ACC112 (cell line): ENCODE measurements around the gene YY2.

ENCODE experiments used
- H2AFZ ChIP-seq: fragments of 200-600 bp; sonication (generic); one replicate; pipeline ENCODE4 v1.6.0; 2017; ENCODE audit warnings: antibody characterized with exemption, low read length; ENCODE audit not compliant: unreplicated experiment
- H3K27ac ChIP-seq: fragments of 200-600 bp; sonication (generic); 2 replicates; pipeline ENCODE4 v1.5.1; 2014; ENCODE audit warnings: low read depth, mild to moderate bottlenecking, antibody characterized with exemption, low read length, moderate library complexity
- H3K27me3 ChIP-seq: fragments of 200-600 bp; sonication (generic); 2 replicates; pipeline ENCODE4 v1.6.1; 2014; ENCODE audit warnings: mild to moderate bottlenecking, antibody characterized with exemption, low read length, moderate library complexity, mixed read lengths; ENCODE audit not compliant: insufficient read depth
- H3K36me3 ChIP-seq: fragments of 200-600 bp; sonication (generic); 2 replicates; pipeline ENCODE4 v1.6.1; 2016; ENCODE audit warnings: mild to moderate bottlenecking, antibody characterized with exemption, low read length, moderate library complexity, mixed read lengths; ENCODE audit not compliant: insufficient read depth
- H3K4me1 ChIP-seq: fragments of 200-600 bp; sonication (generic); one replicate; pipeline ENCODE4 v1.6.1; 2016; ENCODE audit warnings: low read length, mixed read lengths; ENCODE audit not compliant: insufficient read depth, unreplicated experiment, control insufficient read depth
- H3K4me3 ChIP-seq: fragments of 200-600 bp; sonication (generic); 2 replicates; pipeline ENCODE4 v1.5.1; 2014; ENCODE audit warnings: mild to moderate bottlenecking, low read depth, low read length
- H3K79me2 ChIP-seq: fragments of 200-600 bp; sonication (generic); one replicate; pipeline ENCODE4 v1.6.0; 2016; ENCODE audit warnings: low read length; ENCODE audit not compliant: control insufficient read depth, unreplicated experiment, insufficient read depth

Gene YY2

GRCh38 chrX:21839334-21840192 is 16.2 kb upstream of the YY2 start, which contains the start of gene MBTPS2:
TSS of gene MBTPS2 (plus strand) at chrX:21839617. CDS start at chrX:21839735, 118 bp downstream.
- Histone ChIP-seq H3K4me3 (peak within 1 kb of the TSS; percentile 100), H3K27ac (peak within 1 kb of the TSS; percentile 72), H3K79me2 (peaks cover 34% of the 10 kb centered on the region), H3K36me3 (peaks cover 4% of the 10 kb centered on the region; the same call in 1 of the 2 replicates), H3K4me1 (peaks cover 8% of the 10 kb centered on the region), H2AFZ (peak within 1 kb of the TSS; percentile 94), H3K27me3 (no peaks in the 10 kb centered on the region)

GRCh38 chrX:21840193-21840545 is 15.6 kb upstream of the YY2 start:
- H3K27ac ChIP-seq = peak overlapping the region; percentile 72; the same call in 1 of the 2 replicates

GRCh38 chrX:21843179-21843578 is 12.6 kb upstream of the YY2 start:
- Histone ChIP-seq H2AFZ (no peak overlapping the region), H3K36me3 (peaks cover 21% of the 10 kb centered on the region)

More at GRCh38 chrX:21840193-21840545, 15.6 kb upstream of the YY2 start:
- Histone ChIP-seq H3K79me2 (peaks cover 34% of the 10 kb centered on the region), H3K27me3 (no peaks in the 10 kb centered on the region), H2AFZ (peak overlapping the region; percentile 68), H3K4me3 (peak overlapping the region; percentile 100), H3K4me1 (peaks cover 8% of the 10 kb centered on the region), H3K36me3 (peaks cover 9% of the 10 kb centered on the region; the same call in 1 of the 2 replicates)

GRCh38 chrX:21845096-21845495 is 10.7 kb upstream of the YY2 start:
- Histone ChIP-seq H3K79me2 (peaks cover 28% of the 10 kb centered on the region), H3K36me3 (peaks cover 26% of the 10 kb centered on the region), H3K27me3 (no peaks in the 10 kb centered on the region), H3K4me1 (peaks cover 3% of the 10 kb centered on the region), H2AFZ (no peak overlapping the region), H3K27ac (no peak overlapping the region), H3K4me3 (no peak overlapping the region)

More at GRCh38 chrX:21843179-21843578, 12.6 kb upstream of the YY2 start:
- Histone ChIP-seq H3K4me3 (no peak overlapping the region), H3K79me2 (peaks cover 34% of the 10 kb centered on the region), H3K27me3 (no peaks in the 10 kb centered on the region), H3K4me1 (peaks cover 8% of the 10 kb centered on the region), H3K27ac (no peak overlapping the region)

- H3K79me2 ChIP-seq = peaks cover 6% of the 10 kb centered on the region
- H3K36me3 ChIP-seq = peaks cover 41% of the 10 kb centered on the region
- H2AFZ ChIP-seq = no peak overlapping the region
- H3K27ac ChIP-seq = no peak overlapping the region
- no peaks in the 10 kb centered on the region for H3K27me3 ChIP-seq
- H3K4me1 ChIP-seq = no peaks in the 10 kb centered on the region
- H3K4me3 ChIP-seq = no peak overlapping the region
These were observed 8.4 kb upstream of the YY2 start for GRCh38 chrX:21847342-21847741.

GRCh38 chrX:21853578-21853977 is 2.2 kb upstream of the YY2 start:
- Histone ChIP-seq H3K79me2 (no peaks in the 10 kb centered on the region), H3K36me3 (peaks cover 48% of the 10 kb centered on the region), H3K27me3 (no peaks in the 10 kb centered on the region), H3K4me1 (no peaks in the 10 kb centered on the region), H2AFZ (no peak overlapping the region), H3K27ac (no peak overlapping the region), H3K4me3 (no peak overlapping the region)

- Histone ChIP-seq H2AFZ (no peak overlapping the region), H3K79me2 (no peaks in the 10 kb centered on the region), H3K27ac (no peak overlapping the region), H3K27me3 (no peaks in the 10 kb centered on the region), H3K4me3 (no peak overlapping the region), H3K4me1 (no peaks in the 10 kb centered on the region), H3K36me3 (peaks cover 32% of the 10 kb centered on the region)
These were observed 717 bp downstream of the YY2 start for GRCh38 chrX:21856504-21856903.

GRCh38 chrX:21863241-21863640 is 7.5 kb downstream of the YY2 start:
- peaks cover 6% of the 10 kb centered on the region for H3K4me1 ChIP-seq
- no peak overlapping the region for H3K4me3 ChIP-seq
- peaks cover 3% of the 10 kb centered on the region for H3K79me2 ChIP-seq
- H3K36me3 ChIP-seq = no peaks in the 10 kb centered on the region; the same call in 1 of the 2 replicates
- no peak overlapping the region for H3K27ac ChIP-seq
- H3K27me3 ChIP-seq = no peaks in the 10 kb centered on the region
- H2AFZ ChIP-seq = no peak overlapping the region

- peaks cover 6% of the 10 kb centered on the region for H3K4me1 ChIP-seq
- H2AFZ ChIP-seq = no peak overlapping the region
- no peaks in the 10 kb centered on the region for H3K27me3 ChIP-seq
- no peak overlapping the region for H3K4me3 ChIP-seq
- peaks cover 4% of the 10 kb centered on the region for H3K36me3 ChIP-seq
- peaks cover 3% of the 10 kb centered on the region for H3K79me2 ChIP-seq
- H3K27ac ChIP-seq = no peak overlapping the region
These were observed 9.6 kb downstream of the YY2 start for GRCh38 chrX:21865436-21865835.

- Histone ChIP-seq H3K36me3 (peaks cover 4% of the 10 kb centered on the region; the same call in 1 of the 2 replicates), H2AFZ (no peak overlapping the region)
These were observed 14.7 kb downstream of the YY2 start for GRCh38 chrX:21870494-21870893.

More at GRCh38 chrX:21870494-21870893, 14.7 kb downstream of the YY2 start:
- H3K27me3 ChIP-seq = no peaks in the 10 kb centered on the region
- no peak overlapping the region for H3K27ac ChIP-seq
- H3K4me3 ChIP-seq = no peak overlapping the region
- peaks cover 6% of the 10 kb centered on the region for H3K79me2 ChIP-seq
- H3K4me1 ChIP-seq = peaks cover 6% of the 10 kb centered on the region
